K562 (cell line): ENCODE data around the gene RRM2. TPM values are rescaled to one million over a fixed set of nuclear protein-coding genes. Genes with fewer than 3 reads are reported as not detected.

ENCODE experiments used
- E2F3 ChIP-seq: fragments of 250-450 bp; sonication (Bioruptor Pico); IDR thresholded peaks from 2 replicates; pipeline ENCODE4 v1.4.0; 2020; ENCODE audit warnings: mild to moderate bottlenecking
- ESRRB ChIP-seq: fragments of 250-450 bp; sonication (Bioruptor Pico); IDR thresholded peaks from 2 replicates; pipeline ENCODE4 v1.5.0; 2020; ENCODE audit warnings: mild to moderate bottlenecking, moderate library complexity, borderline replicate concordance
- MGA ChIP-seq: fragments of 450-650 bp; IDR thresholded peaks from 2 replicates; pipeline ENCODE4 v1.6.1; 2016; ENCODE audit warnings: mild to moderate bottlenecking, moderate library complexity
- POLR2H ChIP-seq: IDR thresholded peaks from 2 replicates; pipeline ENCODE4 v1.6.1; 2016; ENCODE audit warnings: missing genetic modification characterization, low read depth, mild to moderate bottlenecking, control low read depth, missing compliant biosample characterization, moderate library complexity
- SMAD3 ChIP-seq: fragments of 450-650 bp; formaldehyde crosslinking; conservative IDR thresholded peaks from 2 replicates; pipeline ENCODE4 v1.4.0; 2020; ENCODE audit warnings: mild to moderate bottlenecking
- ZC3H11A ChIP-seq: IDR thresholded peaks from 2 replicates; pipeline ENCODE4 v1.6.1; 2012; ENCODE audit warnings: low read depth, low read length, improper control_type of control experiment
- ZMIZ1 ChIP-seq, 2 experiments: fragments of 150-350 bp in 1 of 2; IDR thresholded peaks; 2 replicates each; pipeline ENCODE4 v1.6.1; 2012 to 2016; ENCODE audit warnings: low read depth in 2 of 2, low read length in 2 of 2, mild to moderate bottlenecking in 1 of 2, moderate library complexity in 1 of 2
- ZNF124 ChIP-seq: sonication (generic); formaldehyde crosslinking; IDR thresholded peaks from 2 replicates; pipeline ENCODE4 v1.8.1; 2022; ENCODE audit warnings: missing genetic modification reagents
- ZNF23 ChIP-seq: fragments of 250-450 bp; sonication (Bioruptor Pico); IDR thresholded peaks from 2 replicates; pipeline ENCODE4 v1.4.0; 2020; ENCODE audit warnings: mild to moderate bottlenecking
- ZNF24 ChIP-seq: fragments of 450-650 bp; IDR thresholded peaks from 2 replicates; pipeline ENCODE4 v1.6.1; 2016
- polyA plus RNA-seq, 8 experiments: library from polyadenylated mRNA; depleted of rRNA in 4 of 8; stranded (reverse) in 5 of 8; unstranded in 3 of 8; fragments of >200 nt; fragmentation: Nextera tagmentation in 2 of 8; fragmentation: Illumina TruSeq in 1 of 8; extraction: Ambion mirVana in 2 of 8; extraction: Trizol in 1 of 8; gene quantifications; 2 replicates each; pipeline versions ENCODE4 v1.2.1 to v1.2.3, GENCODE V29; 2011 to 2014; ENCODE audit warnings: inconsistent platforms in 1 of 8, missing spikeins in 1 of 8
- total RNA-seq, 7 experiments: library from RNA; depleted of rRNA in 6 of 7; stranded (reverse); fragments of >200 nt in 6 of 7; fragmentation: Illumina TruSeq in 2 of 7; extraction: Trizol in 2 of 7; gene quantifications; 2 replicates each; pipeline versions ENCODE4 v1.2.1 to v1.2.3, GENCODE V29; 2011 to 2021; ENCODE audit warnings: low replicate concordance in 1 of 7

RRM2 gene
- total and polyA plus RNA-seq, 9 of the 15 experiments (the other 6 are each of a cell fraction or from before 2014, with no cell fraction given) = 50.1 to 244 (median 128) TPM

- TF ChIP-seq ZMIZ1 (IDR thresholded peaks at IDR 0.05; ENCODE audit: low read depth in 2 of 2, low read length in 2 of 2) (no peak), ZNF124 (no peak), SMAD3 (CRISPR knock-in tag) (no peak), ZNF24 (no peak), POLR2H (no peak; the same call in 1 of the 2 replicates), MGA (peak; percentile 85), E2F3 (CRISPR knock-in tag) (no peak), ZC3H11A (no peak), ESRRB (CRISPR knock-in tag) (no peak), ZNF23 (no peak)
These were observed 1.5 kb upstream of the RRM2 start (continued) for GRCh38 chr2:10120877-10121574.
